ENCODE data around the gene TAS2R50.
A peak's percentile ranks its signal among the peaks of the same experiment; 100 is the strongest.

The TAS2R50 gene

GRCh38 chr12:10952645-10953044, 34.1 kb downstream of the TAS2R50 start:
- DNase-seq (ENCODE audit: low read depth), result no peak

DNA sequence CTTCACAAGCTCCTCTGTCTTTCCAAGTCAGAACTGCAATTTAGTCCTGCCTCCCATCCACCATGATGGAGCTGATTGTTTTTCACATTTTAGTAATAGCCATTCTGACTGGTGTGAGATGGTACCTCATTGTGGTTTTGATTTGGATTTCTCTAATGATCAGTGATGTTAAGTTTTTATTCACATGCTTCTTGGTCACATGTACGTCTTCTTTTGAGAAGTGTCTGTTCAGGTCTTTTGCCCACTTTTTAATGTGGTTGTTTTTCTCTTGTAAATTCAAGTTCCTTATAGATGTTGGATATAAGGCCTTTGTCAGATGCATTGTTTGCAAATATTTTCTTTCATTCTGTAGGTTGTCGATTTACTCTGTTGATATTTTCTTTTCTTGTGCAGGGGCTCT, 43.5 kb downstream of the TAS2R50 start:
- no peak for DNase-seq (ENCODE audit: low read depth)

DNA sequence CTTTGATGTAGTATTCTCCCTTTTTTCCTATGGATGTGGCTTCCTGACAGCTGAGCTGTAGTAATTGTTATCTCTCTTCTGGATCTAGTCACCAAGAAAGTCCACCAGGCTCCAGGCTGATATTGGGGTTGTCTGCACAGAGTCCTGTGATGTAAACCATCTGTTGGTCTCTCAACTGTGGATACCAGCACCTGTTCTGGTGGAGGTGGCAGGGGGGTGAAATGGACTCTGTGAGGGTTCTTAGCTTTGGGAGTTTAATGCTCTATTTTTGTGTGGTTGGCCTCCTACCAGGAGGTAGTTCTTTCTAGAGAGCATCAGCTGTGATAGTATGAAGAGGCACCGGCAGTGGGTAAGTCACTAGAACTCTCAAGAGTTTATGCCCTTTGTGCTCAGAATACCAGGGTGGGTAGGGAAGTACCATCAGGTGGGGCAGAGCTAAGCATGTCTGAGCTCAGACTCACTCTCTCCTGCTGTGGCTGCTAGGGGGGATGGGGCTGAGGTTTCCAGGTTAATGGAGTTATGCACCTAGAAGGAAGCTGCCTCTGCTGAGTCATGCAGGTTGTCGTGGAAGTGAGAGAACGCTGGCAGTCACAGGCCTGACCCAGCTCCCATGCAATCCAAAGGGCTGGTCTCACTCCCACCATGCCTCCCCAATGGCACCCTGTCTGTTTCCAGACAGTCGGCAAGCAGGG, 44.6 kb downstream of the TAS2R50 start:
- DNase-seq (ENCODE audit: low read depth), result no peak

- no peak for DNase-seq (ENCODE audit: low read depth)
Observed at GRCh38 chr12:10941369-10941768, 45.3 kb downstream of the TAS2R50 start.

DNA sequence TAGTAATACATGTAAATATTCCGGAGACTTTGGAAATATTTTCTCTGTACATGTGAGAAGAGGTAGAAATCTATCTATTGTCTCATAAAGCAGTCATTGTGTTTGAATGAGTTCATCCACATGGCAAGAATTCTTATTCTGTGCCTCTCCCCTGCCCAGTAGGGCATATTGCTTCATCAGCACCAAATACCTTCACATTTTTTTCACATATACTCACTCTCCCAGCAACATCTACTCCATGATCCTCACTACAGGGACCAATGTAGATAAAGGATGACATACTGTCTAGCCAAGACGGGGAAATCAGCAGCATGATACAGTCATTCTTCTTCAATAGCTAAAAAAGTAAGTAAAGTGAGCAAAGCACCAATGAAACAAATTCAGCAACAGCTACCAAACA, 46.3 kb downstream of the TAS2R50 start:
- DNase-seq (ENCODE audit: low read depth), result peak; percentile 91

DNA sequence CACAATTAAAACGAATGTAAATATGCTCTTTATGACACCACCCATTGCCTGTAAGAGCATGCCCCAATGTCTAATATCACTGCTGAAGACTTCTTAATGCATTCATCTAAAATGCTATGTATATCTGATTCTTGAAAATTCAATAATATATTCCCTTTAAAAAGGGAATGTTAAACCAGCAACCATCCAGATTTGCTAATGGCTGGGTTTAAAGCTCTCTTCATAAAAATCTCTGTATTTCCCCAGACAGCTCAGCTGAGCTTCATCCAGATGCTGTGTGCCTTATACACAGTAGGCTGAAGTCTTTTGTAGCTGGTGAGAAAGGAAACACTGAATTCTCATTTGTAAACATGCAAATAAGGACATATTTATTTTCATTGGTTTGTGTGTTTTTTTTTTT, 47.5 kb downstream of the TAS2R50 start, which contains the start of gene TAS2R14:
TSS of gene TAS2R14 (minus strand) at position 101 of the 400 bp plus-strand sequence. CDS start at position 45, 56 bp downstream.
- DNase-seq (ENCODE audit: low read depth), result no peak

GRCh38 chr12:10936506-10936905, 50.2 kb downstream of the TAS2R50 start:
- no peak for DNase-seq (ENCODE audit: low read depth)

Measured in non-pigmented ciliary epithelial cell (primary cell).